ENCODE data around the gene VSTM2B. TPM values are rescaled to one million over a fixed set of nuclear protein-coding genes. Genes with fewer than 3 reads are reported as not detected.
A peak's percentile ranks its signal among the peaks of the same experiment; 100 is the strongest.

Gene VSTM2B
- total RNA-seq, 1 experiment from 2014 or later: 8.7 TPM

DNA sequence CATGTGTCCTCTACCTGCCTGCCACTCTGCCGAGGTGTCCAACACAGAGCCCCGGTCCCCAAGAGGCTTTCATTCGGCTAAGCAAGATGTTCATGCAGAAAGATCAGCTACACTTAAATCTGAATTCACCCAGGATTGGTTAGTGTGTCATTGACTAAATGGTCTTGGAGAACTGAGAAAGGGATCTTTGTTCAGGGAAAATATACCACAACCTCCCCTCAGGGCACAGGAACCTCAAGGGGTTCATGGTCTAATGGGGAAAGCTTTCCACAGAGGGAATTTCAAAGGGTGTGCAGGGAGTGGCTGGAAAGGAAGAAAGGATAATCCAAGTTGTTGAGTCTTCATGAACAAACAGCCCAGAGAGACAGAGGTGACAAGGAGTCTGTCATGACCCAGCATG lies 65.9 kb downstream of the VSTM2B start:
- DNase-seq (ENCODE audit: low spot score): no peak

DNA sequence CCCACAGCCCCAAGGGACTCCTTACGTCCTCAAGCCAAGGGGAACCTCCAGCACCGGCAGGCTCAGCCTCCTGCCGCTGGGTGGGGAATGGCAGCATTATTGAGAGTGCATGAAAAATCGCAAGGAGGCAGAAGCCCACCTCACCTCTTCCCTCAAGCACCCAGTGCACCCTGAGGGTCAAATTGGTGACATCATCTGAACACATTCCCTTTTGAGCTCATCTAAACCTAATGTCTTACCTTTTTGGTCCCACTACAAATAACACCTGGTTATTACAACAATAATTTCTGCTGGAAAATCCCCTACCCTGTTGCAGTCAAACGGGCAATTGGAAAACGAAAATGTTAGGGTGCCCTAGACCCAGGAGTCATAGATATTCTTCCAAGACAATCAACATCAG lies 68.1 kb downstream of the VSTM2B start:
- DNase-seq (ENCODE audit: low spot score): no peak

DNA sequence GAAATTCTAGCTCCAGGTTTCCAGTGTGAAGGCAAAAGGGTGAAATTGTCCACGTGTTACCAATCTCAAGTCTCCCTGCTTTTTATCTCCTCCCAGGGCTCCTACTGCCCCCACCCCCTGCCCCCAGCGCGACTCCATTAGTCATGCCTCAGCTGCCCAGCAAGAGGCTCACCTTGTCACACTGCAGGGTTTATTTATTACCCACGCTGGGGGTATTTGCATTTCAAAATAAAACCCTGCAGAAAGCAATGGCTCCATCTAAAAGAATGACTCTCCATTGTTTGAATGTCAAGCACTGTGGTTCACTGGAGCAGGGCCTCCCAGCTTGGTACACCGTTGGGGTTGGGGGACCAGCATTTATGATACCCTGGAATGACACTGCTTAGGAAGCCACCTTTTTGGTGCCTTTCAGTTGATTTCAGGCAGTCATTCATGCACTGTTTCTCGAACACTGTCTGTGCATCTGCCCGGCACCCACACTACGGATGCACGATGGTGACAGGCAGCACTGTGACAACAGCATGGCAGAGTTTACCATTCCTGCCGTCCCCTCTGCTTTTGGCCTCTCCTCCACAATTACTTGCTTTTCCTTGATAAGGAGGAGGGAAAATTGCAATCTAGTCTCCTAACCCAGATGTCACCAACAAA lies 70.4 kb downstream of the VSTM2B start:
- DNase-seq (ENCODE audit: low spot score): no peak

DNA sequence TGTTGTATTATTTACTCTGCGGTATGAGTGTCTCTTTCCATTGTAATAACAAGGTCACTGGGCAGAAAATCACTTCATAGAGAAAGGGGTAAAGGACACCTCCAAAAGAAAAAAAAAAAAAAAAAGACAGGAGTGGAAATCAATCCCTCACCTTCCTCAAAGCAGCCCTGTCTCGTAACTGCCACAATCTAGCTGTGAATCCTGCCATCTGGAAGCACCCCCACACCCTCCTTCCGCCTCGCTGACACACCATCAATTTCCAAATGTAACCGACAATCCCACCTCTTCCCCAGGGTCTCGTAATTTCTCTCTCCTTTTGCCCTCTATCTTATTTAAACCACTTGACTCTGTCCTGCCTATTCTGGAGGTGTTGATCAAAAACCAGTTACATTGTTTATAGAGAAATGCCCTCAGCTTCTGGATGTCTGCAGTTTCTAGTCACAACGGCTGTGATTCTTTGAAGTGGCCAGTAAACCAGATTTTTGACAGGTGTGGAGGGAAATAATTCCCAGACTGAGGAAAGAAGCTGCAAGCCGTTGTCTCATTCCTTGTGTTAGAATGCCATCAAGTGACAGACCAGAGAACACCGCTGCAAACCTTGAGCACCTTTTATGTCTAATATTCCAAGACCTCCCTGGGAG lies 71.2 kb downstream of the VSTM2B start:
- no peak for DNase-seq (ENCODE audit: low spot score)

DNA sequence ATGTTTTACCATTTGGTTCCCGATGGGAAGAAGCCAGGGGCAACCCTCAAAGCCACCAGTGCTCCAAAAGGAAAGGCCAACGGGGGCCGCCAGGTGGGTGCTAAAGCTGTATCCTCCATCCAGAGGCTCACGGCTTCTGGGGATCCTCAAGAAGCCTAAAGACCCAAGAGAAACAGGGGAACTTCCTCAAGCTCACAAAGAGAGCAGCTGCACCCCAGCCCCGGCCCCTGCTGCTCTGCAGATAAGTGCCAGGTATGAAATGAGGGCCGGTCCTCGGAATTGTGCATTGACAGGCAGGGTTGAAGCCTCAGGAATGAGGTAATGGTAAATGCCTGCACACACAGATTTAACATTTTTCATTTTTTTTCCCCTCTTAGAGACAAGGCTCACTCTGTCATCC lies 72.2 kb downstream of the VSTM2B start:
- no peak for DNase-seq (ENCODE audit: low spot score)

DNA sequence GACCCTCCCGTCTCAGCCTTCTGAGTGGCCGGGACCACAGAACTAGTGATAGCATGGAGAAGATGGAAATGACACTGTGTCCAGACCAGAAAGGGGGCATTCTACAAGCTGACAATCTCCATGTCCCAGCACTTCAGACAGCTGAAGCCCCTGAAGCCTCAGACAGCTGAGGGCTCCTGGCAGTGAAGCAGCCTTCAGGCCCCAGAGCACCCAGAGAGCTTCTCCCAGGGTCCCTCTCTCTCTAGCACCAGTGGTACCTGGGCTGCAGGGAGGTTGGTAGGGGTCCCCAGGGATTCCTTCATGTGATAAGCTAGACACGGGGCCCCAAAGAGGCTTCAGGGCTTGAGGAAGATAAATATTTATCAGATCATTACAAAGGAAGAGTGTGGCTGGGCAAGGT lies 72.7 kb downstream of the VSTM2B start:
- no peak for DNase-seq (ENCODE audit: low spot score)

DNA sequence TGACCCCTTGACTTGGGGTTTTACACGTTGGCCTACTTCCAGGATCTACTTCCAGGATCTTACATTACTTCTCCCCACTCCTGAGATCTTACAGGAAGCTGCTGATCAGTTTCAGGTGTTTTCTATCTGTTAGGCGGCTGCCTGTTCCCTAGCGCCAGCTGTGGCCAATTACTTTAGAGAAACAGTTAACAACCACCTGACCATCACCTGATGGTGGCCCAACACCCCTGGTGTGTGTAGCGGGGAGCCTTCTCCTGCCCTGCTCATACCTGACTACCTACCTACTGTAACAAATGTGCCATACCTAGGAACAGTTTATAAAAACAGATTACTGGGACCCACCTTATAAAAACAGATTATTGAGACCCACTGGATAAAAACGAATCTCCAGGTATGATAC lies 77.5 kb downstream of the VSTM2B start:
- DNase-seq (ENCODE audit: low spot score): no peak

DNA sequence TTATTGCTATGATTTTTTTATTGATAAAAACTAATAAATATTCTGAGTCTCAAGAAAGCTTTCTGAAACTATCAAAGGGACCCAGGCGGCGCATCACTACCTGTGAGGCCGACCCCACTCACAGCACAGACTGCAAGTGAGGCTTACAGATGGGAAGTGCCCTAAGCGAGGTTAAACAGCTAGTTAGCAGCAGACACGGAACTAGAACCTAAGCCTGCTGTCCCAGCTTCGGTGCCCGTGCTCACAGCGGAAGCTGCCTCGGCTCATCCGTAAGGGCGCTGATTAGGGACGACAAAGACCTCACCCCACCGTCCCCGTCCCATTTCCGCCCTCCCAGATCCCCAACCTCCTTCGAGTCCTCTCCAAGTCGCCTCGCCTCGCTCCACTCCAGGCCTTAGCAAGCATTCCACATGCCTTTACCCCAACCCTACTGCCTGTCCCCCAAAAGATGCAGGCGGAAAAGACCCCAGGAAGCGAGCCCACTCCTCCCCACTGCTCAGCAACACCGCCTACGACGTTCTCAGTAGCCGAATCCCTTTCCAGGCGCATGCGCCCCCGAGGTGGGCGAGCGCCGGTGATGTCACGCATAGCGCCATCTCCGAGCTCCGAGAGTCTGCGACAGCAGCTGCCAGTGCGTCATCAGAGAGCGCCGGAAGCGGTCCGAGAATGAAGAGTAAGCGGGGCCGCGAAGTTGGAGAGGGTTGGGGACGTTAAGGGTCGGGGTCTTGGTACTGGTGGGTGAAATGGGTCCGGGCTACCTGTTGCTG lies 80.0 kb downstream of the VSTM2B start, which contains the start of gene POP4:
POP4 (plus strand) TSS at position 631 of the 767 bp plus-strand sequence; CDS start at position 667, 36 bp downstream.
- DNase-seq (ENCODE audit: low spot score): peak; percentile 96

DNA sequence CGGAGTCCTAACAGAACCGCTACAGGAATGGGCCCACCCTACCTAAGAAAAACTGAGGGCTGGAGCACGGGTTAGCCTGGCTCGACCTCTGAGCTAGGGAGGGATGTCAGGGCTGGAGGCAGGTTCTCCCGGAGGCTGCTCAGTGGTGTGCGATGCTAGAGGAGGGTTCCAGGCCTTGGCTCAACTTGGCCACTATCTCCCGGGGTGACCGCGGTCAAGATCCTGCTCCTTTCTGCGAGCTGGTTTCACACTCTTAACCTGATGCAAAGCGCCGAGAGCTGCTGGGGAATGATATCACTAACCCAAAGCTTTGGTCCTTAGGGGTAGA lies 80.6 kb downstream of the VSTM2B start:
- no peak for DNase-seq (ENCODE audit: low spot score)

DNA sequence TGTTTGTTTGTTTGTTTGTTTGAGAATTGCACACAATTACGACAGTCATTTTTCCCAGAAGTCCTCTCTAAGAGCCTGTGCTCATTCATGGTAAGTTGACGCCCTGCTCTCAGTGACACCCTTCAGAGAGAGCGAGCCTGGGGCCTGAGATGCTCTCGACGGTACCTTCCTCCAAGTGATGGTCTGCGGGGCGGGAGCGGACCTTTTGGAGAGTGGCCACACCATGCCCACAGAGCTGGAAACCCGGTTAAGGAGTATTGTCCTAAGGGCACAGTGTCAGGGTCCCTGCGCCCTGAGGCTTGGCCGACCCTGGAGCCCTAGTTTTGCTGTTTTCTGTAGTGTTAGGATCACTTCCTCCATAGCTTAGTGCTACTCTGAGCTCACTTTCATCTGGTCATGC lies 83.8 kb downstream of the VSTM2B start:
- DNase-seq (ENCODE audit: low spot score): no peak

DNA sequence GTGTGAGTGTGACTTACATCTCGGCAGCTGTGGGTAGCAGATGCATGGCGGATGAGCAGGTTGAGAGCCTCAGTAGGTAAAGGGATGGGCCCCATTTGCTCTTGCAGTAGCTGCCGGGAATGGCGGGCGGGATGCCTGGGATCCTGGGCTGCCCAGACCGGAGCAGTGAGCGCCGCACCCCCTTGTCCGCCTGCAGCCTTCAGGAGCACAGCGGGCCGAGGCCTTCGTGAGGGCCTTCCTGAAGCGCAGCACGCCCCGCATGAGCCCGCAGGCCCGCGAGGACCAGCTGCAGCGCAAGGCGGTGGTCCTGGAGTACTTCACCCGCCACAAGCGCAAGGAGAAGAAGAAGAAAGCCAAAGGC lies 84.4 kb downstream of the VSTM2B start:
- DNase-seq (ENCODE audit: low spot score): no peak

DNA sequence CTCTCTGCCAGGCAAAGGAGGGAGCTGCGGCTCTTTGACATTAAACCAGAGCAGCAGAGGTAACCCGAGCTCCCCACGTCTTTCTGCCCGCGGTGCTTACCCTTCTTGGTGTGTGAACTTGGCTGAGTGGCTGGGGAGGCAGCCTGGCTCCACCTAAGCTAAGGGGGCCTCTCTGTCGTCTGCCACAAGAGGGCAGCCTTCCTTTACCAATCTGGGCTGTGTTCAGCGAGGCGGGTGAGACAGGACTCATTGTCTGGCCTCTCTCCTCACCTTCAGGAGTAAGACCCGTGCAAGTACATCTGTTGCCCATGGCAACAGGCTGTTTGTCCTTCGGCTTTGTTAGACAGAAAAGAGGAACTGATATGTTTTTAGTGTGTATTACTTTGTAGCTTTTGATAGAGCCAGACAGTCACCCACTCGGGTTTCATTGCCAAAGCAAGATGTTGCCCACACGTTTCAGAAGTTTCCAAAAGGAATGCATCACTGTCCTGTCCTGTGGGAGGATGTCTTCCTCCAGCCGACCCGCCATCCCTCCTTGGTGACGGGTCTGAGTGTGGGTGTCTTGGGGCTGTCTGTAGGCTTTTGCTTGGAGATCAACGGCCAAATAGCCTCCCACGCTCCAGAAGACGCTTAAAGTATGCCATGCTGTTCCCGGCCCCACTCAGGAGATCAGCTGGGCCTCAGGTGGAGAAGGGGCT lies 84.9 kb downstream of the VSTM2B start:
- DNase-seq (ENCODE audit: low spot score): peak; percentile 75

DNA sequence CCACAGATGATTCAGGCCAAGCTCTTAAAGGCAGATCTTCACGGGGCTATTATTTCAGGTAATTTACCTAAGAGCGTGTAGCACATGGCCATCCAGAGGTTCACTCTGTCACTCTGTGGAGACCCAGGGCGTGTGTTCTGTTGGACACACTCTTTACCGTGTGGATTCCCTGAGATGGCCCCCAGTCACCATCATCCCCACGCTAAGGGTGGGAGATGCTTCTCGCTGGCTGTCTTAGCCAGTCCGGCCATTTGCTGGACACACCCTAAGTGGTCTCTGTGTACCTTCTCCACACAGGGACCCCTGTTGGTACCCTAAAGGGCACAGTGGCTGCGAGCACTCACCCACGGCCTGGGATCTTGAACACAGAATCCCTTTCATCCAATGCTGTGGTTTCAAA lies 86.3 kb downstream of the VSTM2B start:
- DNase-seq (ENCODE audit: low spot score): no peak

DNA sequence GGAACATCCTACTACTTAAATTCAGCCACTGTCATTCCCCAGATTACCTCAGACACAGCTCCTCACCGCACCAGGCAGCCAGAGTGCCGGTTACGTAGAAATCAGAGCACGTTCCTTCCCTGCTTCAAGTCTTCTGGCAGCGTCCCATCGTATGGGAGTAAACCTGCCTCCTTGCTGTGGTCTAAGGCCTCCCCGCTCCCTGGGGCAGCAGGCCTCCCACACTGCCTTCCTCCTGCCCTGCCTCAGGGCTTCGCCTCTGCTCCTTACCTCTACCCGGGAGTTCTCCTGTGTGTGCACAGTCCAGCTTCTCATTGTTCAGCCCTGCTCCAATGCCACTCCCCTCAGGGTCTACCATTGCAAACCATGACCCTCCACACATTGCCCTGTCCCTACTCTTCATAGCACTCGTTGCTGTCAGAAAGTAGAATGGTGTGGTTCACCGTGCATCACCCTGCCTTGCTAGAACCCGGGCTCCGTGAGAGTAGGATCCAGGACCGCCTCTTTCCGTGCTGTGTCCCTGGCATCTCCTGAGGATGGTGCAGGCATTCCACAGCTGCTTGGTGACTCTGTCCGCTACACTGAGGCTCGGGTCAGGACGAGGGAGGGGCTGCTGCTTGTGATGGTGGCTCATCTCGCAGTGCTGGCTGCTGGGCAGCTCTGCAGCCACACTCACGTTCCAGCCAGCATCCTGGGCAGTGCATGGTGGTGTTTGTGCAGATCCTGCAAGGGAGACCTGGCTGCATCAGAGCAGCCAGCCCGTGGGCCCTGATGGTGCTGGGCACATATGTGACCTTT lies 87.2 kb downstream of the VSTM2B start:
- no peak for DNase-seq (ENCODE audit: low spot score)

DNA sequence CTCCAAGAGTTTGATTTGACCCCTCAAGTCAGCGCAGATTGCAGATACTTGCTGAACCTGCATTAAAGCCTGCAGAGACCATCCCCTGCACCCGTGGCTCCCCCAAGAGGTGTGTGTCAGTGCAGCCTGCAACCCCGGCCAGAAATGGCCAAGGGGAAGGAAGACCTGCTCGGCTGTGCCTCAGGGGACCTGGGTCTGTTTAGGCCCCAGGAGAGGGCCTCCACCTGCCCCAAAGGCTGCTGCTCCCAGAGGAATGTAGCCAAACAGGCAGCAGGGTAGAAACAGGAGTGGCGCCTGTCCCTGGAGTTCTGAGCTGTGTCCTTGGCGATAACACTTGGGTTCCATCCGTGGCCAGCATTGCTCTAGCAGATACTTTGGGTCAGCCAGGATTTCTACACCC lies 88.3 kb downstream of the VSTM2B start:
- DNase-seq (ENCODE audit: low spot score): no peak

Other genes starting within 250 kb of the VSTM2B start
- 104 and 116 TPM in 2 replicates for gene POP4, start 80.3 kb downstream of the VSTM2B start, total RNA-seq (2014; rRNA removed; shearing (Covaris generic))
- gene PLEKHF1, start 139.5 kb downstream of the VSTM2B start, total RNA-seq (2014; rRNA removed; shearing (Covaris generic)): 9.2 and 9.9 TPM in 2 replicates
- 28.4 and 31.7 TPM in 2 replicates for gene C19orf12, start 189.3 kb downstream of the VSTM2B start, total RNA-seq (2014; rRNA removed; shearing (Covaris generic))